Osteocyte (in vitro differentiated cells): Measurements from ENCODE around the gene ARHGAP8. TPM values are rescaled to one million over a fixed set of nuclear protein-coding genes. Genes with fewer than 3 reads are reported as not detected.

Source experiments
- DNase-seq: peaks from one replicate; pipeline ENCODE4 v3.0.0; 2021; ENCODE audit warnings: mixed read lengths; ENCODE audit not compliant: unreplicated experiment; ENCODE audit errors: extremely low spot score
- H3K27ac Mint-ChIP-seq: one replicate; pipeline ENCODE4 v1.8.0; 2021; ENCODE audit warnings: mild to moderate bottlenecking, mixed read lengths; ENCODE audit not compliant: unreplicated experiment
- H3K27me3 Mint-ChIP-seq: one replicate; pipeline ENCODE4 v1.8.0; 2021; ENCODE audit warnings: mixed read lengths; ENCODE audit not compliant: unreplicated experiment
- H3K36me3 Mint-ChIP-seq: one replicate; pipeline ENCODE4 v1.8.0; 2021; ENCODE audit warnings: mixed read lengths; ENCODE audit not compliant: unreplicated experiment
- H3K4me1 Mint-ChIP-seq: one replicate; pipeline ENCODE4 v1.8.0; 2021; ENCODE audit warnings: mixed read lengths; ENCODE audit not compliant: unreplicated experiment
- H3K4me3 Mint-ChIP-seq: one replicate; pipeline ENCODE4 v1.8.0; 2021; ENCODE audit warnings: mild to moderate bottlenecking, moderate library complexity, mixed read lengths; ENCODE audit not compliant: unreplicated experiment
- H3K9me3 Mint-ChIP-seq: one replicate; pipeline ENCODE4 v1.8.0; 2021; ENCODE audit warnings: mixed read lengths; ENCODE audit not compliant: unreplicated experiment
- total RNA-seq: library from RNA; stranded (reverse); gene quantifications from 2 replicates; pipeline ENCODE4 v1.2.1, GENCODE V29; 2021
- TF ChIP-seq, protein P1 (sequence below): fragments of 200-600 bp; sonication (generic); IDR thresholded peaks from 2 replicates; pipeline ENCODE4 v1.5.0; 2021; ENCODE audit warnings: antibody characterized with exemption, mild to moderate bottlenecking, moderate library complexity

The ARHGAP8 gene
- total RNA-seq, 1 donor from 2014 or later: 0.89 TPM

DNA sequence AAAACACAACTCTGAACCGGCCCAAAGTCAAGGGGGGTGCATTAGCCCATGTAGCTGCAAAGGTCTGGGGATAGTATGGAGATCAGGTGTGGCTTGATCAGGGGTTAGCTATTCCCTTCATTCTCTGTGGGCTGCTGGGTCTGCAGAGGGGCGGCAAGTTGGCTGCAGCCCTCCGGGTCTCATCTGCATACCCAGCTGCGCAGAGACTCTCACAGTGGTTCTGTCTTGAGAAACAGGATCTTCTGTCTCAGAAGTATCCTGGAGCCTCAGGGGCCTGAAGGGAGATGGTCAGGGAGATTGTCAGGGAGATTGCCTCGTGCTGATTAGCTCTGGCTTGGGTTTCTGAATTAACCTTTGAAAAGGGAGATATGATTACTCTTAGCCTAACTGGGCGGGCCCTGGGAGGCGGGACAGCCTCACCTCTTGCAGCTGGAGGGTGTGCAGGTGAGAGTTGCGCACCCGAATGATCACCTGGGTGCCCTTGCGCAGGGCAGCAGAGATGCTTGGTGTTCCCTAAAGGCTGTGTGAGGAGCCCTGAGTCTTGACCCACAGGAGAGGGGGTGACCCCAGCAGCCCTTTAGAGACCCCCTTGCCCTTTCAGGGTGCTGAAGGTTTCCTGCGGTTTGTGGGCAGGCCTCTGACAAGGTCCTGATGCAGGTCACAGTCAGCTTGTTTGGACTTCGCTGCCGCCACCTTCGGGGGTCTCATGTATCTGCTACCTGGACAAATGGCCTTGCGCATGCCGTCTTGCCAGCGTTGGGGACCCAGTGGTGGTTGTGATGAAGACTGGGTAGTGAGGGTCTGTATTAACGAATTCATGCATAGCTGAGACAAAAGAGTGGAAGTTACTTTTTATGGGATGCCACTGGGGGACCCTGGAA is 7.3 kb downstream of the ARHGAP8 start:
- Mint-ChIP-seq H3K4me3 (no peak overlapping the region), H3K9me3 (no peaks in the 10 kb centered on the region), H3K27ac (no peak overlapping the region), H3K4me1 (peaks cover 10% of the 10 kb centered on the region), H3K36me3 (no peaks in the 10 kb centered on the region), H3K27me3 (peaks cover 47% of the 10 kb centered on the region)
- TF ChIP-seq, protein P1, sequence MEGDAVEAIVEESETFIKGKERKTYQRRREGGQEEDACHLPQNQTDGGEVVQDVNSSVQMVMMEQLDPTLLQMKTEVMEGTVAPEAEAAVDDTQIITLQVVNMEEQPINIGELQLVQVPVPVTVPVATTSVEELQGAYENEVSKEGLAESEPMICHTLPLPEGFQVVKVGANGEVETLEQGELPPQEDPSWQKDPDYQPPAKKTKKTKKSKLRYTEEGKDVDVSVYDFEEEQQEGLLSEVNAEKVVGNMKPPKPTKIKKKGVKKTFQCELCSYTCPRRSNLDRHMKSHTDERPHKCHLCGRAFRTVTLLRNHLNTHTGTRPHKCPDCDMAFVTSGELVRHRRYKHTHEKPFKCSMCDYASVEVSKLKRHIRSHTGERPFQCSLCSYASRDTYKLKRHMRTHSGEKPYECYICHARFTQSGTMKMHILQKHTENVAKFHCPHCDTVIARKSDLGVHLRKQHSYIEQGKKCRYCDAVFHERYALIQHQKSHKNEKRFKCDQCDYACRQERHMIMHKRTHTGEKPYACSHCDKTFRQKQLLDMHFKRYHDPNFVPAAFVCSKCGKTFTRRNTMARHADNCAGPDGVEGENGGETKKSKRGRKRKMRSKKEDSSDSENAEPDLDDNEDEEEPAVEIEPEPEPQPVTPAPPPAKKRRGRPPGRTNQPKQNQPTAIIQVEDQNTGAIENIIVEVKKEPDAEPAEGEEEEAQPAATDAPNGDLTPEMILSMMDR: no peak
- no peak for DNase-seq

DNA sequence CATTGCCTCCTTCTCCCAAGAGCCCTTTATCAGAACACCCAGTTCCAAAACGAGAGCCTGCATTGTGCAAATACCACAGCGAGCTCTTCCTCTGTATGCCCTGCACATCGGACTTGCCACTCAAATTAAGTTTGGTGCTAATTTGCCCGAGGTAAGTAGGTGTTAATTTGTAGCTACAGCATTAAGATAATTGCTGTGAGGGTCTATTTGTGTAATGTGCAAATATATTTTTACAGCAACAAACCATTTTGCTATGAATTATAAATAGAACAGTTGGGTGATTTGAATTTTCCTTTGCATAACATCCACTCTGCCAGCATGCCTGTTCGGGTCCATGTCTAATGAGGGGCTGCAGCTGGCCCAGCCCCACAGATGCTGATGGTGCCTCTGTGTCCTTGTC is 8.1 kb downstream of the ARHGAP8 start:
- H3K36me3 Mint-ChIP-seq: no peaks in the 10 kb centered on the region

DNA sequence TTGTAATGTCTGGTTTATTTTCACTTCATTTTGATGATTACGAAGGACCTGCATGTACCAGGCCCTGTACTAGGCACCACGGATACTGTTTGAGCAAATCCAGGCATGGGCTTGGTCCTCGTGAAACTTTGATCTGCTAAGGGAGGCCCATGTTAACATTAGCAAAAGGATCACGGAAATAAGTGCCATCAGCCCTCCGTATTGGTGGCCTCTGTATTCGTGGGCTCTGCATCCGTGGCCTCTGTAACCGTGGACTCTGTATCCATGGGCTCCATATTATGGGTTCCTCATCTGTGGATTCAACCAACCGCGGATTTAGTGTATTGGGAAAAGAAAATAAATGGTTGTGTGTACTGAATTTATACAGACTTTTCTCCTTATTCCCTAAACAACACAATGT is 8.7 kb downstream of the ARHGAP8 start:
- H3K9me3 Mint-ChIP-seq: no peaks in the 10 kb centered on the region
- H3K4me1 Mint-ChIP-seq: peaks cover 10% of the 10 kb centered on the region
- TF ChIP-seq, protein P1: no peak
- H3K36me3 Mint-ChIP-seq: no peaks in the 10 kb centered on the region
- H3K27me3 Mint-ChIP-seq: peaks cover 37% of the 10 kb centered on the region
- no peak for DNase-seq
- H3K27ac Mint-ChIP-seq: no peak overlapping the region
- no peak overlapping the region for H3K4me3 Mint-ChIP-seq

More for the DNA sequence above, 8.1 kb downstream of the ARHGAP8 start:
- H3K27me3 Mint-ChIP-seq: peaks cover 41% of the 10 kb centered on the region
- TF ChIP-seq, protein P1: no peak
- no peaks in the 10 kb centered on the region for H3K9me3 Mint-ChIP-seq
- H3K4me1 Mint-ChIP-seq: peaks cover 10% of the 10 kb centered on the region
- H3K27ac Mint-ChIP-seq: no peak overlapping the region
- no peak overlapping the region for H3K4me3 Mint-ChIP-seq
- DNase-seq: no peak

DNA sequence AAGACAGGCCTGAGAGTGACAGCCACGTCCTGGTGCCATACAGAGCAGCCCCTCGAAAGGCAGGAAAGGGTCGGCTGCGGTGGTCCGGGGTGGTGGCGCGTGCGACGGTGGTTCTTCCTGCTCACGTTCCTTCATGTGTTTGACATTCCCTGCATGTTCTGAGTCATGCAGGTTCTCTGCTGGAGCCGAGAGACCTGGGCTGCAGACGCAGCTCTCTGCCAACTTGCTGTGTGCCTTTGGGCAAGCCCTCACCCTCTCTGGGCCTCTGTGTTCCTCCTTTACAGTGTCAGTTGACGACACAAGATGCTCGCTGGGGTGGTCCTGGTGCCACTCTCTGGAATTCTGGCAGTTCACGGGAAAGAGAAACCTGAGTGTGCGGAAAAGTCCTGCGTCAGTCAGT is 12.0 kb downstream of the ARHGAP8 start:
- DNase-seq: no peak
- Mint-ChIP-seq H3K27ac (no peak overlapping the region), H3K27me3 (peaks cover 34% of the 10 kb centered on the region), H3K9me3 (no peaks in the 10 kb centered on the region), H3K36me3 (no peaks in the 10 kb centered on the region), H3K4me3 (no peak overlapping the region), H3K4me1 (no peaks in the 10 kb centered on the region)
- TF ChIP-seq, protein P1: no peak

DNA sequence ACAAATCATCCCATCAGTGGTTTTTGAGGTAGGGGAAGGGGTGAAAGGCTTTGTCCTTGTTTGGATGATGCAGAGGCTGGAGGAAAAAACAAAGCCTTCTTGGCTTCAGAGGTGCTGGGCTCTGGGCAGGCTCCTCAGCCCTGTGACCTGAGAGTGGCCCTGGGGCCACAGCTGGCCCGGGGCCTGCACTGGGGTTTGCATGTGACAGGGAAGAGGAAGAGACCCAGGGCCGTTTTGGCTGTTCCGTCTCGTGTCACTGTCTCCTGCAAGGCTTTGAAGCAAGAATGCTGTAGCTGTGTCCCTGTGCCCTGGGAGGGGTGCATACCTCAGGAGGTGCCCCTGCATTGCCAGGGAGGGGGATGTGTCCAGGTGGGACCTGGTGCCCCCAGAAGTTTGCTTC is 12.6 kb downstream of the ARHGAP8 start:
- H3K9me3 Mint-ChIP-seq: no peaks in the 10 kb centered on the region
- H3K4me3 Mint-ChIP-seq: no peak overlapping the region
- TF ChIP-seq, protein P1: no peak
- no peak for DNase-seq
- H3K36me3 Mint-ChIP-seq: no peaks in the 10 kb centered on the region
- no peaks in the 10 kb centered on the region for H3K4me1 Mint-ChIP-seq
- peaks cover 32% of the 10 kb centered on the region for H3K27me3 Mint-ChIP-seq
- H3K27ac Mint-ChIP-seq: no peak overlapping the region
